ENCODE data around the gene SERHL2. TPM values are rescaled to one million over a fixed set of nuclear protein-coding genes. Genes with fewer than 3 reads are reported as not detected.

The SERHL2 gene
- total RNA-seq, 1 experiment from 2014 or later: 0.61 TPM

- no peak overlapping the region for H3K27ac Mint-ChIP-seq (ENCODE audit: unreplicated experiment)
- CTCF ChIA-PET: interaction anchor here (1.2 kb wide), 1 partner anchor 29 kb away, joined by 10 read pairs; no protein-coding TSS in a partner anchor
- peaks cover 4% of the 10 kb centered on the region for H3K36me3 ChIP-seq (ENCODE audit: control insufficient read depth, insufficient read depth, low read length)
- no peaks in the 10 kb centered on the region for H3K4me1 ChIP-seq
- no peak for DNase-seq
- TF ChIP-seq CTCF (IDR thresholded peaks at IDR 0.05; ENCODE audit: insufficient read depth in 1 of 2, low read depth in 1 of 2, low read length in 1 of 2, severe bottlenecking in 1 of 2, unreplicated experiment in 1 of 2): no peak
- H3K36me3 Mint-ChIP-seq (ENCODE audit: insufficient read depth, unreplicated experiment): peaks cover 81% of the 10 kb centered on the region
- H3K4me3 Mint-ChIP-seq (ENCODE audit: unreplicated experiment): no peak overlapping the region
- H3K4me3 ChIP-seq (ENCODE audit: low read depth, low read length): no peak overlapping the region
- POLR2A ChIA-PET: no interaction called here
- BruUV-seq (replicated peaks): no TSS peak
- H3K9me3 Mint-ChIP-seq (ENCODE audit: unreplicated experiment): no peaks in the 10 kb centered on the region
- no peaks in the 10 kb centered on the region for H3K27me3 Mint-ChIP-seq (ENCODE audit: insufficient read depth, unreplicated experiment)
- no peaks in the 10 kb centered on the region for H3K27me3 ChIP-seq (replicated peaks; ENCODE audit: control insufficient read depth, insufficient read depth, low read length)
- intact Hi-C loops (cut with micrococcal nuclease; ENCODE audit: unreplicated experiment): no loop called here
- no peaks in the 10 kb centered on the region for H3K9me3 ChIP-seq
- no peaks in the 10 kb centered on the region for H3K4me1 Mint-ChIP-seq (ENCODE audit: low read depth, unreplicated experiment)
Observed at GRCh38 chr22:42596863-42597530, 43.2 kb downstream of the SERHL2 start.

GRCh38 chr22:42601879-42602465, 48.2 kb downstream of the SERHL2 start:
- POLR2A ChIA-PET: no interaction called here
- CTCF ChIA-PET: no interaction called here
- Histone ChIP-seq H3K4me3 (ENCODE audit: low read depth, low read length) (no peak overlapping the region), H3K27me3 (replicated peaks; ENCODE audit: control insufficient read depth, insufficient read depth, low read length) (no peaks in the 10 kb centered on the region), H3K4me1 (no peaks in the 10 kb centered on the region), H3K36me3 (ENCODE audit: control insufficient read depth, insufficient read depth, low read length) (peaks cover 4% of the 10 kb centered on the region), H3K9me3 (no peaks in the 10 kb centered on the region)
- no peaks in the 10 kb centered on the region for H3K27me3 Mint-ChIP-seq (ENCODE audit: insufficient read depth, unreplicated experiment)
- peaks cover 78% of the 10 kb centered on the region for H3K36me3 Mint-ChIP-seq (ENCODE audit: insufficient read depth, unreplicated experiment)
- TF ChIP-seq CTCF (IDR thresholded peaks at IDR 0.05; ENCODE audit: insufficient read depth in 1 of 2, low read depth in 1 of 2, low read length in 1 of 2, severe bottlenecking in 1 of 2, unreplicated experiment in 1 of 2): no peak
- H3K9me3 Mint-ChIP-seq (ENCODE audit: unreplicated experiment): no peaks in the 10 kb centered on the region
- no TSS peak for BruUV-seq (replicated peaks)
- H3K4me3 Mint-ChIP-seq (ENCODE audit: unreplicated experiment): no peak overlapping the region
- no peak for DNase-seq
- H3K27ac Mint-ChIP-seq (ENCODE audit: unreplicated experiment): no peak overlapping the region
- H3K4me1 Mint-ChIP-seq (ENCODE audit: low read depth, unreplicated experiment): no peaks in the 10 kb centered on the region
- intact Hi-C loops (cut with micrococcal nuclease; ENCODE audit: unreplicated experiment): no loop called here

- no TSS peak for BruUV-seq (replicated peaks)
- H3K27me3 ChIP-seq (replicated peaks; ENCODE audit: control insufficient read depth, insufficient read depth, low read length): no peaks in the 10 kb centered on the region
- ChIA-PET CTCF (no interaction called here), POLR2A (no interaction called here)
- Mint-ChIP-seq H3K9me3 (ENCODE audit: unreplicated experiment) (no peaks in the 10 kb centered on the region), H3K27me3 (ENCODE audit: insufficient read depth, unreplicated experiment) (no peaks in the 10 kb centered on the region), H3K4me3 (ENCODE audit: unreplicated experiment) (no peak overlapping the region), H3K36me3 (ENCODE audit: insufficient read depth, unreplicated experiment) (peaks cover 78% of the 10 kb centered on the region), H3K4me1 (ENCODE audit: low read depth, unreplicated experiment) (no peaks in the 10 kb centered on the region), H3K27ac (ENCODE audit: unreplicated experiment) (no peak overlapping the region)
- no peaks in the 10 kb centered on the region for H3K9me3 ChIP-seq
- peaks cover 4% of the 10 kb centered on the region for H3K36me3 ChIP-seq (ENCODE audit: control insufficient read depth, insufficient read depth, low read length)
- no peak for TF ChIP-seq CTCF (IDR thresholded peaks at IDR 0.05; ENCODE audit: insufficient read depth in 1 of 2, low read depth in 1 of 2, low read length in 1 of 2, severe bottlenecking in 1 of 2, unreplicated experiment in 1 of 2)
- H3K4me3 ChIP-seq (ENCODE audit: low read depth, low read length): no peak overlapping the region
- DNase-seq: no peak
- intact Hi-C loops (cut with micrococcal nuclease; ENCODE audit: unreplicated experiment): no loop called here
- H3K4me1 ChIP-seq: no peaks in the 10 kb centered on the region
Observed at GRCh38 chr22:42602470-42602869, 48.7 kb downstream of the SERHL2 start.
